Spinal cord (tissue), 10 donors: ENCODE data around the gene PON2. TPM values are rescaled to one million over a fixed set of nuclear protein-coding genes. Genes with fewer than 3 reads are reported as not detected.

Experiments
- DNase-seq, 6 donors: peaks; one replicate each; pipeline versions ENCODE4 v3.0.0 to v3.0.0-alpha.2; 2013 to 2015; ENCODE audit warnings: low spot score in 6 of 6, low read depth in 4 of 6
- H3K27ac ChIP-seq: one replicate; pipeline ENCODE4 v1.5.1; 2013; ENCODE audit warnings: low read depth, low read length, control low read depth
- H3K27me3 ChIP-seq: one replicate; pipeline ENCODE4 v1.6.1; 2013; ENCODE audit warnings: low read length; ENCODE audit not compliant: control insufficient read depth, insufficient read depth
- H3K36me3 ChIP-seq: one replicate; pipeline ENCODE4 v1.6.1; 2013; ENCODE audit warnings: low read length; ENCODE audit not compliant: control insufficient read depth, insufficient read depth
- H3K4me1 ChIP-seq: one replicate; pipeline ENCODE4 v1.6.1; 2013; ENCODE audit warnings: low read length; ENCODE audit not compliant: control insufficient read depth, insufficient read depth
- H3K4me3 ChIP-seq: one replicate; pipeline ENCODE4 v1.5.1; 2013; ENCODE audit warnings: low read depth, low read length, control low read depth
- H3K9me3 ChIP-seq: one replicate; pipeline ENCODE4 v1.6.1; 2013; ENCODE audit warnings: low read length; ENCODE audit not compliant: control insufficient read depth, insufficient read depth
- WGBS: methylation state at CpG from one replicate; pipeline ENCODE4 v1.1.5; 2013; ENCODE audit warnings: missing lambda C conversion rate; ENCODE audit not compliant: insufficient coverage; 5-methylcytosine and 5-hydroxymethylcytosine counted together
- polyA plus RNA-seq, 2 donors: library from polyadenylated mRNA; unstranded; fragments of 120-200 nt; gene quantifications; one replicate each; pipeline ENCODE4 v1.2.1, GENCODE V29; 2013; ENCODE audit not compliant: insufficient read length in 2 of 2
- total RNA-seq, 2 donors: library from RNA; depleted of rRNA in 1 of 2; stranded (reverse); fragments of 120-200 nt in 1 of 2; fragments of >200 nt in 1 of 2; gene quantifications; one replicate each; pipeline versions ENCODE4 v1.2.3 to v1.2.4, GENCODE V29; 2013 to 2014
- donor health status: healthy.

Gene PON2
- total and polyA plus RNA-seq, 4 donors, result 167 to 286 (median 214) TPM

DNA sequence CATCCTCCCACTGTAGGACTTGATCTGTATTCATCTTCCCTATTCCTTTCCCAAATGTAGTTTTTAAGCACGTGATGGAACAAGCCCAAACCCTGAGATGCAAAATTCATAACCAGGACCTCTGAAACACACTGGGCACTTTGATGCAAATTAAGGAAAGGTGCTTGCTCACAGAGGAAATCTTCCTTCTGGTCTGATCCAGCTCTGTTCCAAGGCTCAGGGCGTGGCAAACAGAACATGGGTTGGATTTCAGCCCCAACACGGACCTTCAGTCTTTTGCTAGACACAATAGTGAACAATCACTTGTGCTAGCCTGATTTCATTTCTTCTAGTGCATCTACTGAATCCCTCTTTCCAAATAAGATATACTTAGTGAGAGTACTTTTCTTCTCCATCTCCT lies 66.6 kb downstream of the PON2 start:
- Histone ChIP-seq H3K4me1 (no peaks in the 10 kb centered on the region), H3K9me3 (no peaks in the 10 kb centered on the region), H3K27ac (no peak overlapping the region), H3K4me3 (no peak overlapping the region), H3K27me3 (no peaks in the 10 kb centered on the region), H3K36me3 (no peaks in the 10 kb centered on the region)
- no peak for DNase-seq
- WGBS, result 80% methylated on average over 1 of the region's 3 CpGs

DNA sequence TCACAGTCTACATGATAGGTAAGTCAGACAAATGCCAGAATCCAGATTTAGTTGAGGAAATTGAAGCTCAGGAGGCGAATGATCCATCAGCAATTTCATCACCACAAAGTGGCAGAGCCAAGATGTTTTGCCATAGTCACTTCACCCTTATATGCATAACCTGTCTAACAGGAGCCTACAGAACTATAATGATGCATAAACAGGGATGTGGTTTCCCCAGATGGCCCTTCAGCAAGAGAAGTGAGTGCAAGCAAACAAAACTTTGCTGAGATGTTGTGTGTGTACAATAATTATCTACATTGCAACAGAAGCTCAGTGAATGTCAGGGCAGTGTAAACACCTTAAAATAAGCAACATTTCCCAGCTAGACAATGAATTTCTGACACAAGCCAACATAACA lies 67.2 kb downstream of the PON2 start:
- no peak overlapping the region for H3K4me3 ChIP-seq
- H3K9me3 ChIP-seq, result no peaks in the 10 kb centered on the region
- H3K27ac ChIP-seq, result no peak overlapping the region
- no CpG with 5 or more reads among the region's 1 CpG for WGBS
- no peaks in the 10 kb centered on the region for H3K4me1 ChIP-seq
- no peak for DNase-seq
- H3K36me3 ChIP-seq, result no peaks in the 10 kb centered on the region
- H3K27me3 ChIP-seq, result no peaks in the 10 kb centered on the region

DNA sequence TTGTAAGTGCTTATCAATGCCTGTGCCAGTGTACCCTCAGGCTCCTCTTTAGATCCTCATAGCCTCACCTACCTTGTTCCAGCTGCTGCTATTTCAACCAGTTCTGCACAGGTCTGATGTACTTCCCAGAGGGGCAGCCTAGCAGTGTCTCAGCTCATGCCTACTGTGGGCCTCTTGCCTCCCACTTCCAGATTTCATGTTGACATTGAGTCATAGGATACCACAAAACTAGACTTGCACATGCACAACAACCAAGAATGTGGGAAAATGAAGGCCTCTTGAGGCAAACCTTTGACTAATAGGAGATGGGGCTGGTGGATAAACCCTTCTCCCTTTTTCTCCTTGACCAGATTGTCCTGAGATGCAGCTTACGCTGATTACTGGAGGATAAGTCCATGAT lies 69.7 kb downstream of the PON2 start:
- no CpG with 5 or more reads among the region's 1 CpG for WGBS
- H3K9me3 ChIP-seq, result no peaks in the 10 kb centered on the region
- no peak for DNase-seq
- H3K36me3 ChIP-seq, result no peaks in the 10 kb centered on the region
- no peaks in the 10 kb centered on the region for H3K27me3 ChIP-seq
- no peak overlapping the region for H3K4me3 ChIP-seq
- H3K27ac ChIP-seq, result no peak overlapping the region
- no peaks in the 10 kb centered on the region for H3K4me1 ChIP-seq

DNA sequence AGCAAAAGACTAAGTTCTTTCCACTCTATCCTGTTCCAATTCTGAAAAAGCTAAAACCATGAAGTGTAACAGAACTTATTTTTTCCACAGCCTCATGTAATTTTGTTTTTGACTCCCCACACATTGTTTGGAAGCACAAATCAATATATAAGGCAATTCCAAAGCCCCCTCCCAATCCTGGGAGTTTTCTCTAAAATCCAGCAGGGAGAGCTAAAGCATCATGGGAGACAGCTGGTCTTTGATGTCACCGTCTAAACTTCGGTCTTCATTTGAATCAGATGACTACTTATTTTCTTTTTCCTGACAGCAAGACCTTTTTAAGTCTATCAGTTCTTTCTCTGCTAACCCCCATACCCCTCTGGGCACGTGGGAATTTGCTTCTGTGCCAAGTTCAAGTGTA lies 77.2 kb downstream of the PON2 start:
- Histone ChIP-seq H3K9me3 (peaks cover 5% of the 10 kb centered on the region), H3K27ac (no peak overlapping the region), H3K4me3 (no peak overlapping the region), H3K4me1 (no peaks in the 10 kb centered on the region), H3K27me3 (no peaks in the 10 kb centered on the region), H3K36me3 (no peaks in the 10 kb centered on the region)
- DNase-seq, result no peak
- whole genome bisulfite sequencing, result 11% methylated on average over 3 of the region's 3 CpGs

Other genes starting within 250 kb of the PON2 start
- gene PON1, start 110.5 kb downstream of the PON2 start, total RNA-seq, result under 1 TPM; 0.59 to 0.61 TPM
- gene PON1, start 110.5 kb downstream of the PON2 start, polyA plus RNA-seq, result 1 to 10 TPM; 1.1 to 1.2 TPM
- 1 to 10 TPM; 3.5 to 4.0 TPM for gene PON3, start 38.7 kb downstream of the PON2 start, total RNA-seq
- 1 to 10 TPM; 4.1 to 4.3 TPM for gene PON3, start 38.7 kb downstream of the PON2 start, polyA plus RNA-seq
- under 1 TPM; 0.20 to 0.72 TPM for gene ASB4, start 50.9 kb upstream of the PON2 start, total RNA-seq
- gene ASB4, start 50.9 kb upstream of the PON2 start, polyA plus RNA-seq, result under 1 TPM; 0.33 to 0.65 TPM
- 10 to 100 TPM; 24.5 to 35.2 TPM for gene PDK4, start 161.5 kb upstream of the PON2 start, total RNA-seq
- gene PDK4, start 161.5 kb upstream of the PON2 start, polyA plus RNA-seq, result 10 to 100 TPM; 14.7 to 22.5 TPM